Measurements from ENCODE around the gene WNT3. TPM values are rescaled to one million over a fixed set of nuclear protein-coding genes. Genes with fewer than 3 reads are reported as not detected.

The WNT3 gene
- total and polyA plus RNA-seq, 11 donors = 0.32 to 2.2 (median 1.2) TPM

- H3K27me3 ChIP-seq = no peaks in the 10 kb centered on the region
- TF ChIP-seq POLR2A (IDR thresholded peaks at IDR 0.05) = no peak
- TF ChIP-seq CTCF (IDR thresholded peaks at IDR 0.05) = no peak
- no peak overlapping the region for H3K27ac ChIP-seq
- no peak for DNase-seq
- no peaks in the 10 kb centered on the region for H3K4me1 ChIP-seq
- H3K9me3 ChIP-seq = no peaks in the 10 kb centered on the region
- peaks cover 0 to 58% (median 23%) of the 10 kb centered on the region in 9 donors for H3K36me3 ChIP-seq
- intact Hi-C loops (cut with DNase I) = no loop called here
- 93 to 95% (median 95%) methylated on average over 4 of the region's 4 CpGs for whole genome bisulfite sequencing, 4 donors
- H3K4me3 ChIP-seq = no peak overlapping the region
- no peak for ATAC-seq
Measured at GRCh38 chr17:46727572-46728348, 90.7 kb downstream of the WNT3 start.

- 90 to 98% (median 95%) methylated on average over 3 of the region's 3 CpGs for WGBS, 4 donors
- no peak overlapping the region for H3K4me3 ChIP-seq
- no peaks in the 10 kb centered on the region for H3K27me3 ChIP-seq
- DNase-seq (no peak), ATAC-seq (no peak)
- H3K27ac ChIP-seq = no peak overlapping the region
- H3K4me1 ChIP-seq = no peaks in the 10 kb centered on the region
- intact Hi-C loops (cut with DNase I) = no loop called here
- no peaks in the 10 kb centered on the region for H3K9me3 ChIP-seq
- TF ChIP-seq CTCF (IDR thresholded peaks at IDR 0.05) (no peak), POLR2A (IDR thresholded peaks at IDR 0.05) (no peak)
- peaks cover 0 to 55% (median 23%) of the 10 kb centered on the region in 9 donors for H3K36me3 ChIP-seq
Measured at GRCh38 chr17:46726206-46726605, 92.3 kb downstream of the WNT3 start.

GRCh38 chr17:46722662-46723285, 95.7 kb downstream of the WNT3 start:
- no peak for DNase-seq
- 66 to 81% (median 74%) methylated on average over 7 of the region's 7 CpGs for WGBS, 4 donors
- Histone ChIP-seq H3K36me3 (peaks cover 0 to 26% (median 10%) of the 10 kb centered on the region in 9 donors), H3K4me1 (peaks cover 0 to 12% (median 0%) of the 10 kb centered on the region in 12 donors), H3K27ac (no peak overlapping the region), H3K9me3 (no peaks in the 10 kb centered on the region), H3K4me3 (no peak overlapping the region), H3K27me3 (no peaks in the 10 kb centered on the region)
- ATAC-seq = no peak
- TF ChIP-seq CTCF (IDR thresholded peaks at IDR 0.05) (no peak), POLR2A (IDR thresholded peaks at IDR 0.05) (no peak)
- intact Hi-C loops (cut with DNase I) = no loop called here

- H3K4me1 ChIP-seq = peaks cover 0 to 12% (median 0%) of the 10 kb centered on the region in 12 donors
- no peak overlapping the region for H3K27ac ChIP-seq
- no peak for DNase-seq
- intact Hi-C loops (cut with DNase I) = no loop called here
- no peak for ATAC-seq
- peaks cover 0 to 23% (median 12%) of the 10 kb centered on the region in 9 donors for H3K36me3 ChIP-seq
- no peaks in the 10 kb centered on the region for H3K27me3 ChIP-seq
- 33 to 45% (median 37%) methylated on average over 5 of the region's 5 CpGs for WGBS, 4 donors
- H3K4me3 ChIP-seq = no peak overlapping the region
- no peaks in the 10 kb centered on the region for H3K9me3 ChIP-seq
- TF ChIP-seq CTCF (IDR thresholded peaks at IDR 0.05) (no peak), POLR2A (IDR thresholded peaks at IDR 0.05) (no peak)
Measured at GRCh38 chr17:46720408-46720807, 98.1 kb downstream of the WNT3 start.

All from heart left ventricle (tissue), 16 donors.